ENCODE results near the gene GATB. TPM values are rescaled to one million over a fixed set of nuclear protein-coding genes. Genes with fewer than 3 reads are reported as not detected.

GATB gene
- total and polyA plus RNA-seq, 4 donors = 19.2 to 29.2 (median 25.7) TPM

DNA sequence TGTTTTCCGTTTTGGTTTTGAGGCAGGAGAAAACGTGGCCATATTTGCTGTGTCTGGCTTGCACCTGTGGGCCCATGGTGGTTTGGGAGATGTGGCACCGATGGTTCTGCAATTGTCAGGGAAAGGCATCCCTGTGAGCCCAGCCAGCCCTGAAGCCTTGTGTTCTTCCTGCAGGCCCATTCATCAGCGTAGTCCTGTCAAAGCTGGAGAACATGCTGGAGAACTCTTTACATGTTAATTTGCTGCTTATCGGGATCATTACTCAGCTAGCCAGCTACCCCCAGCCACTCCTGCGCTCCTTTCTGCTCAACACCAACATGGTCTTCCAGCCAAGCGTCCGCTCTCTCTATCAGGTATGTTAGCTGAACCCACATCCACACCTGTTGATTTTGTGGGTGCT lies 104.7 kb downstream of the GATB start:
- Histone ChIP-seq H3K4me3 (ENCODE audit: low read depth, low read length) (no peak overlapping the region), H3K4me1 (ENCODE audit: control insufficient read depth, insufficient read depth, low read length) (peaks cover 15% of the 10 kb centered on the region), H3K9me3 (ENCODE audit: control insufficient read depth, insufficient read depth, low read length) (no peaks in the 10 kb centered on the region), H3K27ac (ENCODE audit: low read depth, low read length) (no peak overlapping the region), H3K27me3 (ENCODE audit: control insufficient read depth, insufficient read depth, low read length) (no peaks in the 10 kb centered on the region), H3K36me3 (ENCODE audit: control insufficient read depth, insufficient read depth, low read length) (no peaks in the 10 kb centered on the region)
- WGBS (ENCODE audit: insufficient coverage) = 76% methylated on average over 4 of the region's 8 CpGs
- DNase-seq (ENCODE audit: low read depth in 4 of 6, low spot score in 6 of 6) = no peak

DNA sequence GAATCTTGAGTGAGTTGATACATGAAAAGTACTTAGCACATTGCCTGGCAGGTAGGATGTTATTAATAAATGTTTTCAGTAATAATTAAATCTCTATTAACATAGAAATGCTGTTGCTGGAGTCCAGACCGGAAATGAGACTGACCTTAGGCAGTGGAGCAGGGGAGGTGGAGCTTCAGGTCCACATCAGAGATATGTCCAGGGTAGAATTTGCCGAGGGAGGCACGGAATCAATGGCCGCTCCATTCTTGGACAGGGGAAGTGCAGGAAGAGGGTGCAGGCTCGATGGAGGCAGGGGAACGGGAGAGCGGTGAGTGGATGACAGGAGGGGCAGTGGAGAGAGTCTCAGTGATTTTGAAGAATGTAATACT lies 107.3 kb downstream of the GATB start:
- WGBS (ENCODE audit: insufficient coverage) = 87% methylated on average over 7 of the region's 7 CpGs
- no peaks in the 10 kb centered on the region for H3K36me3 ChIP-seq (ENCODE audit: control insufficient read depth, insufficient read depth, low read length)
- no peak for DNase-seq (ENCODE audit: low read depth in 4 of 6, low spot score in 6 of 6)
- no peaks in the 10 kb centered on the region for H3K9me3 ChIP-seq (ENCODE audit: control insufficient read depth, insufficient read depth, low read length)
- H3K4me3 ChIP-seq (ENCODE audit: low read depth, low read length) = no peak overlapping the region
- no peaks in the 10 kb centered on the region for H3K27me3 ChIP-seq (ENCODE audit: control insufficient read depth, insufficient read depth, low read length)
- peaks cover 5% of the 10 kb centered on the region for H3K4me1 ChIP-seq (ENCODE audit: control insufficient read depth, insufficient read depth, low read length)
- no peak overlapping the region for H3K27ac ChIP-seq (ENCODE audit: low read depth, low read length)

DNA sequence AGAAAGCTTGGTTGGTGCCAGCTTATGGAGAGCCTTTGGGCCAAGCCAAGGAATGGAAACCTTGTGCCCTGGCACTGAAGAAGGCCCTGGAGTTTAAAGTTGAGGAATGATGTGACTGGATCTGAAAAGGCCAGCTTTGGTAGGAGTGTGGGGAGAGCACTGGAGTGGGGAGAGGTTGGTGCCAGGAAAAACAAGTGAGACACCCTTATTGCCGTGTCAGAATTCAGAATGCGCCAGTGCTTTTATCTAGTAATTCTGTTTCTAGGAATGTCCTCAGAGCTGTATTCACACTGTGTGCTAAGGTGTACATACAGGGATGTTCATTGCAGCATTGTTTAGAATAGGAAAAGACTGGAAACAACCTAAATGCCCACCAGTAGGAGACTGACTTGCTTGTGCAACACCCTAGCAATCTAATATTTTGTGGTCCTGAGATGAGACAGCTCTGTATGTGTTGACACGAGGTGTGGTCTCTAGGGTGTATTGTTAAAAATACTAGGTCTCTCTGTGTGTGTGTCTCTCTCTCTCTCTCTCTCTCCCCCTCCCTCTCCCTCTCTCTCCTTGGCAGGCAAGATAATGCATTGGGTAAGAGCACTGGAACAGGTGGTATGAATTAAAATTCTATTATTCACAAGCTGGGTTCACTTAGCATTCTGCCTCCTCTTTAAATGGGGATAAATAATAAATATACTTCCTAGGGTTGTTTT lies 107.8 kb downstream of the GATB start:
- Histone ChIP-seq H3K27ac (ENCODE audit: low read depth, low read length) (no peak overlapping the region), H3K36me3 (ENCODE audit: control insufficient read depth, insufficient read depth, low read length) (no peaks in the 10 kb centered on the region), H3K4me1 (ENCODE audit: control insufficient read depth, insufficient read depth, low read length) (peaks cover 5% of the 10 kb centered on the region), H3K27me3 (ENCODE audit: control insufficient read depth, insufficient read depth, low read length) (no peaks in the 10 kb centered on the region), H3K4me3 (ENCODE audit: low read depth, low read length) (no peak overlapping the region), H3K9me3 (ENCODE audit: control insufficient read depth, insufficient read depth, low read length) (no peaks in the 10 kb centered on the region)
- no peak for DNase-seq (ENCODE audit: low read depth in 4 of 6, low spot score in 6 of 6)
- WGBS (ENCODE audit: insufficient coverage) = 80% methylated on average over 2 of the region's 3 CpGs

DNA sequence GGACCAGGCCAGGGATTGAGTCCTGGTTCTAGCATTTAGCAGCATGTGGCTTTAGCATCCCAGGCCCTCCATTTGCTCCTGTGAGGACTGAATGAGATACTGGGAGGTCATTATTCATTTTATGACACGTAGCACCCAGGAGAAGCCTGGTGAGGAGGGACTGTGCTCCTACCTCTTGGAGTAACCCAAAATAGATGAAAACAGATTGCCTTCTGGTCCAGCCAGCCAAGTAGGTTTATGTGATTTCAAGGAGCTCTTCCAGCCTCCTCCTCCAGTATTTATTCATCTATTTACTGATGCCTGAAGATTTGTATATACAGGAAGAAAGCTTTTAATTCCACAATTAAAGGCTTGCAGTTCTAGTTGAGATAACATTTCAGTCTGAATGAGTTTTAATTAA lies 109.3 kb downstream of the GATB start:
- Histone ChIP-seq H3K9me3 (ENCODE audit: control insufficient read depth, insufficient read depth, low read length) (no peaks in the 10 kb centered on the region), H3K4me3 (ENCODE audit: low read depth, low read length) (no peak overlapping the region), H3K27ac (ENCODE audit: low read depth, low read length) (no peak overlapping the region), H3K36me3 (ENCODE audit: control insufficient read depth, insufficient read depth, low read length) (no peaks in the 10 kb centered on the region), H3K27me3 (ENCODE audit: control insufficient read depth, insufficient read depth, low read length) (no peaks in the 10 kb centered on the region), H3K4me1 (ENCODE audit: control insufficient read depth, insufficient read depth, low read length) (no peaks in the 10 kb centered on the region)
- WGBS (ENCODE audit: insufficient coverage) = no CpG with 5 or more reads among the region's 1 CpG
- no peak for DNase-seq (ENCODE audit: low read depth in 4 of 6, low spot score in 6 of 6)

DNA sequence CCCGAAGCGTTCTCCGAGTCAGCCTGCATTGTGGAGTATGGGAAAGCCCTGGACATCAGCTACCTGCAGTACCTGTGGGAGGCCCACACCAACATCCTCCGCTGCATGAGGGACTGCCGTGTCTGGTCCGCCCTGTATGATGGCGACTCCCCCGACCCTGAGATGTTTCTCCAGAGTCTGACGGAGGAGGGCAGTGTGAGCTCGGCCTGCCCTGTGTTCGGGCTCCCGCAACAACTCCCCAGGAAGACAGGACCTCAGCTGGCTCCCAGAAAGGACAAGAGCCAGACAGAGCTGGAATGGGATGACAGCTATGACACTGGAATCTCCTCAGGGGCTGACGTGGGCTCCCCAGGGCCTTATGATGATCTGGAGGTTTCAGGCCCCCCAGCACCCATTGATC lies 111.3 kb downstream of the GATB start:
- WGBS (ENCODE audit: insufficient coverage) = 93% methylated on average over 13 of the region's 13 CpGs
- no peak for DNase-seq (ENCODE audit: low read depth in 4 of 6, low spot score in 6 of 6)
- Histone ChIP-seq H3K36me3 (ENCODE audit: control insufficient read depth, insufficient read depth, low read length) (no peaks in the 10 kb centered on the region), H3K27ac (ENCODE audit: low read depth, low read length) (no peak overlapping the region), H3K9me3 (ENCODE audit: control insufficient read depth, insufficient read depth, low read length) (no peaks in the 10 kb centered on the region), H3K4me3 (ENCODE audit: low read depth, low read length) (no peak overlapping the region), H3K27me3 (ENCODE audit: control insufficient read depth, insufficient read depth, low read length) (no peaks in the 10 kb centered on the region), H3K4me1 (ENCODE audit: control insufficient read depth, insufficient read depth, low read length) (peaks cover 2% of the 10 kb centered on the region)

DNA sequence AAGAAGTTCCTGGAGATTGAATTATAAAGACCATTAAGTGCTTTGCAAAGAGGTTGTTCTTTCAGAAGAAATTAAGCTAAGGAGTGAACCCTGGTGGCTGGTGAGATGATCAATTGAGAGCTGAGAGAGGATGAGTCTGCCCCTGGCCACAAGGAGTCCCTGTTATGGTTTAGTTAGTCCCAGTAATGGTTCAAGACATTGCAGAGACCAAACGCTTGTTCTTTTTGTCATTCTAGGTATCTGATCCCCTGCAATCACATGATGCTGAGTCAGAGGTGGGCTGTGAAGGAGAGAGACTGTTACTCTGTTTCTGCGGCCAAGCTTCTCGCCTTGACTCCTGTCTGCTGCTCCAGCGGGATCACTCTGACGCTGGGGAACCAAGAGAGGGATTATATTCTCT lies 114.5 kb downstream of the GATB start:
- H3K9me3 ChIP-seq (ENCODE audit: control insufficient read depth, insufficient read depth, low read length) = no peaks in the 10 kb centered on the region
- no peak overlapping the region for H3K4me3 ChIP-seq (ENCODE audit: low read depth, low read length)
- no peak for DNase-seq (ENCODE audit: low read depth in 4 of 6, low spot score in 6 of 6)
- no peaks in the 10 kb centered on the region for H3K36me3 ChIP-seq (ENCODE audit: control insufficient read depth, insufficient read depth, low read length)
- no peak overlapping the region for H3K27ac ChIP-seq (ENCODE audit: low read depth, low read length)
- 95% methylated on average over 4 of the region's 5 CpGs for WGBS (ENCODE audit: insufficient coverage)
- H3K4me1 ChIP-seq (ENCODE audit: control insufficient read depth, insufficient read depth, low read length) = peaks cover 2% of the 10 kb centered on the region
- H3K27me3 ChIP-seq (ENCODE audit: control insufficient read depth, insufficient read depth, low read length) = no peaks in the 10 kb centered on the region

DNA sequence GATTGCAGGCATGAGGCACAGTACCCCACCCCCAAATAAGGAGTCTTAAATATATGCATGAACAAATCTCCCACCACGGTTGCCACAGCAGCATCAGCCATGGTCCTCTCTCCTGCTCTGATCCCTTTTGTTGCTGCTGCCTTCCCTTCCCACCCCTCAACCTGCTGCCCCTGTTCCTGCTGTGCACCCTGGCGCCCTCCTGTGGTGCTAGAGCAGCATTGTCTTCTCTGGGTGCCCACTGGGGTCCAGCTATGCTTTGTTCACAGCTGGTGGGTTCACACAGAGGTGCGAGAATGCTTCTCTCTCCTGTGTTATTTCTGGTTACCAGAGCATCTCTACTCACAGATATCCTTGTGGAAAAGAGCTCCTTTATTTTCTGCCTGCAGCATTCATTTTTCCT lies 116.2 kb downstream of the GATB start:
- H3K27me3 ChIP-seq (ENCODE audit: control insufficient read depth, insufficient read depth, low read length) = no peaks in the 10 kb centered on the region
- no peaks in the 10 kb centered on the region for H3K9me3 ChIP-seq (ENCODE audit: control insufficient read depth, insufficient read depth, low read length)
- no peaks in the 10 kb centered on the region for H3K36me3 ChIP-seq (ENCODE audit: control insufficient read depth, insufficient read depth, low read length)
- no peak overlapping the region for H3K27ac ChIP-seq (ENCODE audit: low read depth, low read length)
- no peak for DNase-seq (ENCODE audit: low read depth in 4 of 6, low spot score in 6 of 6)
- no peak overlapping the region for H3K4me3 ChIP-seq (ENCODE audit: low read depth, low read length)
- H3K4me1 ChIP-seq (ENCODE audit: control insufficient read depth, insufficient read depth, low read length) = peaks cover 2% of the 10 kb centered on the region
- WGBS (ENCODE audit: insufficient coverage) = 35% methylated on average over 3 of the region's 3 CpGs

DNA sequence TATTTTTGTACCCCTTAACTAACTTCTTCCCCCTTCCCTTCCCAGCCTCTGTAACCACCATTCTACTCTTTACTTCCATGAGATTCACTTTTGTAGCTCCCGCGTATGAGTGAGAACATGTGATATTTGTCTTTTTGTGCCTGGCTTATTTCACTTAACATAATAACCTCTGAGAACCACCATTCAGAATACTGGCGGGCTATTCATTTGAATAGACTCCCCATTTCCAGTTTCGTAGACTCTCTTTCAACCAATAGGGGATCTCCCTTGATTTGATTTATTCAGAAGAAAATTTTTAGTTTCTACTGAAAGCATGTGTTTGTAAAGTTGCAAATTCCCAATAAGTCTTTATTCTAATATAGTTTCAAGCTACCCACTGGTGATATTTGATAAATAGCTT lies 117.2 kb downstream of the GATB start:
- Histone ChIP-seq H3K9me3 (ENCODE audit: control insufficient read depth, insufficient read depth, low read length) (no peaks in the 10 kb centered on the region), H3K27me3 (ENCODE audit: control insufficient read depth, insufficient read depth, low read length) (no peaks in the 10 kb centered on the region), H3K4me1 (ENCODE audit: control insufficient read depth, insufficient read depth, low read length) (peaks cover 2% of the 10 kb centered on the region), H3K4me3 (ENCODE audit: low read depth, low read length) (no peak overlapping the region), H3K27ac (ENCODE audit: low read depth, low read length) (no peak overlapping the region), H3K36me3 (ENCODE audit: control insufficient read depth, insufficient read depth, low read length) (no peaks in the 10 kb centered on the region)
- DNase-seq (ENCODE audit: low read depth in 4 of 6, low spot score in 6 of 6) = no peak
- WGBS (ENCODE audit: insufficient coverage) = no CpG with 5 or more reads among the region's 4 CpGs

DNA sequence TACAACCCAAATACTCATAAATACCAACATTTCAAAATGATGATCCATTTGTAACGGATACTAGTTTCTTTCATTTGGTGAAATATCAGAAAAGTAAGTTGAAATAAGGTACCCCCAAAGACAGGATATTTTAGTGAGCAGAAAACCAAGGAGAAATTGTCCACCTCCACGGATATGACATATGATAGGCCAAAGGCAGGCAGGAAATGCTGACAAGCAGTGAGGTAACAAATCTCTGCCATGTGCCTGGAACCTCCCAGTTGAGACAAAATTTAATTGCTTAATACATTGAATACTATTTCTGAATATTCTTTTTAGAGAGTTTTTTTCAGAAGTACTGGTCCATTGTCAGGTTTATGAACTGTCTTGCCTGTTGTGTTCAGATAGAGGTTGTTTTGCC lies 118.8 kb downstream of the GATB start:
- H3K4me1 ChIP-seq (ENCODE audit: control insufficient read depth, insufficient read depth, low read length) = peaks cover 2% of the 10 kb centered on the region
- no peaks in the 10 kb centered on the region for H3K36me3 ChIP-seq (ENCODE audit: control insufficient read depth, insufficient read depth, low read length)
- no peak overlapping the region for H3K27ac ChIP-seq (ENCODE audit: low read depth, low read length)
- no CpG with 5 or more reads among the region's 2 CpGs for WGBS (ENCODE audit: insufficient coverage)
- no peak for DNase-seq (ENCODE audit: low read depth in 4 of 6, low spot score in 6 of 6)
- no peaks in the 10 kb centered on the region for H3K9me3 ChIP-seq (ENCODE audit: control insufficient read depth, insufficient read depth, low read length)
- no peaks in the 10 kb centered on the region for H3K27me3 ChIP-seq (ENCODE audit: control insufficient read depth, insufficient read depth, low read length)
- no peak overlapping the region for H3K4me3 ChIP-seq (ENCODE audit: low read depth, low read length)

DNA sequence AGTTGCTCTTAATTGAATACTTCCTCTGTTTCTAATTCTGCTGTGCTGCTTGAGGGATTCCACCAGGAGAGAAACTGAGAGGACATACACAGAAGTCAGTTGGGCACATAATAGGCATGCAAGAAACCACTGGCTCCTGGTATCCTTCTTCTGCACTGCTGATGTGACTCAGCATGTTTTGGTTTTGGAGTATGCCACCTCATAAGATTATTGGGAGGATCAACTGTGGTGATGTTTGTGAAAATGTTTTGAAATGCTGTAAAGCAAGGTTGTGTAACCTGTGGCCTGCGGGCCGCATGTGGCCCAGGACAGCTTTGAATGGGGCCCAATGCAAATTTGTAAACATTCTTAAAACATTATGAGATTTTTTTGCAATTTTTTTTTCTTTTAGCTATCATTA lies 119.6 kb downstream of the GATB start:
- Histone ChIP-seq H3K9me3 (ENCODE audit: control insufficient read depth, insufficient read depth, low read length) (no peaks in the 10 kb centered on the region), H3K4me3 (ENCODE audit: low read depth, low read length) (no peak overlapping the region), H3K27ac (ENCODE audit: low read depth, low read length) (no peak overlapping the region), H3K27me3 (ENCODE audit: control insufficient read depth, insufficient read depth, low read length) (no peaks in the 10 kb centered on the region), H3K36me3 (ENCODE audit: control insufficient read depth, insufficient read depth, low read length) (no peaks in the 10 kb centered on the region), H3K4me1 (ENCODE audit: control insufficient read depth, insufficient read depth, low read length) (peaks cover 2% of the 10 kb centered on the region)
- no CpG with 5 or more reads among the region's 2 CpGs for WGBS (ENCODE audit: insufficient coverage)
- DNase-seq (ENCODE audit: low read depth in 4 of 6, low spot score in 6 of 6) = no peak
